ENCODE results near the gene KIF1A.

- TF ChIP-seq CTCF (IDR thresholded peaks at IDR 0.05; ENCODE audit: insufficient read depth, low read length) (no peak), REST (IDR thresholded peaks at IDR 0.05; ENCODE audit: insufficient replicate concordance, low read depth) (no peak)
Observed at GRCh38 chr2:240856151-240856980, 36.3 kb upstream of the KIF1A start.

Measured in HL-60 (cell line).